Keratinocyte (primary cell): ENCODE results near the gene C11orf91. TPM values are rescaled to one million over a fixed set of nuclear protein-coding genes. Genes with fewer than 3 reads are reported as not detected.

Experiments
- DNase-seq: peaks from one replicate; pipeline ENCODE4 v3.0.0-alpha.2; 2011; ENCODE audit warnings: low read depth, missing footprints, low spot score
- FAIRE-seq: peaks from 2 replicates; lab custom pipeline; 2011; peaks lifted over from hg19 to GRCh38; lab: Jason Lieb, UNC
- H2AFZ ChIP-seq: 2 replicates; pipeline ENCODE4 v1.6.0; 2012; ENCODE audit warnings: low read length, control low read depth, inconsistent platforms; ENCODE audit not compliant: control insufficient read depth
- H3K27ac ChIP-seq: 2 replicates; pipeline ENCODE4 v1.5.1; 2011; ENCODE audit warnings: low read length; ENCODE audit not compliant: control insufficient read depth, insufficient read depth
- H3K27me3 ChIP-seq: 3 replicates; pipeline ENCODE4 v1.6.0; 2011; ENCODE audit warnings: low read length; ENCODE audit not compliant: control insufficient read depth, insufficient read depth; ENCODE audit errors: extremely low read depth
- H3K36me3 ChIP-seq, 2 experiments: 2 replicates in 1 of 2; 3 replicates in 1 of 2; pipeline ENCODE4 v1.5.1; 2011; ENCODE audit warnings: low read length in 2 of 2, mild to moderate bottlenecking in 1 of 2; ENCODE audit not compliant: control insufficient read depth in 2 of 2, insufficient read depth in 2 of 2; ENCODE audit errors: extremely low read depth in 1 of 2
- H3K4me1 ChIP-seq: 3 replicates; pipeline ENCODE4 v1.5.1; 2011; ENCODE audit warnings: low read length; ENCODE audit not compliant: control insufficient read depth, insufficient read depth; ENCODE audit errors: extremely low read depth
- H3K4me2 ChIP-seq: 3 replicates; pipeline ENCODE4 v1.6.0; 2011; ENCODE audit warnings: low read depth, low read length; ENCODE audit not compliant: control insufficient read depth, insufficient read depth; ENCODE audit errors: extremely low read depth
- H3K4me3 ChIP-seq, 3 experiments: fragments of 200-600 bp in 1 of 3; sonication (generic) in 1 of 3; 2 replicates in 2 of 3; 3 replicates in 1 of 3; pipeline ENCODE4 v1.5.1; 2011 to 2016; ENCODE audit warnings: low read length in 3 of 3, mild to moderate bottlenecking in 3 of 3, control low read depth in 2 of 3, inconsistent platforms in 1 of 3, low read depth in 1 of 3, mixed read lengths in 1 of 3, mixed run types in 1 of 3, moderate library complexity in 1 of 3; ENCODE audit not compliant: control insufficient read depth in 2 of 3, insufficient read depth in 2 of 3; ENCODE audit errors: extremely low read depth in 1 of 3
- H3K79me2 ChIP-seq: 2 replicates; pipeline ENCODE4 v1.6.0; 2012; ENCODE audit warnings: low read length; ENCODE audit not compliant: control insufficient read depth, insufficient read depth
- H3K9ac ChIP-seq: 3 replicates; pipeline ENCODE4 v1.6.0; 2011; ENCODE audit warnings: low read length; ENCODE audit not compliant: control insufficient read depth, insufficient read depth; ENCODE audit errors: extremely low read depth
- H3K9me1 ChIP-seq: 3 replicates; pipeline ENCODE4 v1.6.0; 2011; ENCODE audit warnings: low read length; ENCODE audit not compliant: control insufficient read depth, insufficient read depth; ENCODE audit errors: extremely low read depth
- H3K9me3 ChIP-seq: 2 replicates; pipeline ENCODE4 v1.5.1; 2012; ENCODE audit warnings: low read depth, low read length; ENCODE audit not compliant: control insufficient read depth
- H4K20me1 ChIP-seq: 3 replicates; pipeline ENCODE4 v1.6.0; 2011; ENCODE audit warnings: low read length; ENCODE audit not compliant: control insufficient read depth, insufficient read depth; ENCODE audit errors: extremely low read depth
- CTCF ChIP-seq, 3 experiments: IDR thresholded peaks in 1 of 3; conservative IDR thresholded peaks in 1 of 3; optimal IDR thresholded peaks in 1 of 3; 2 replicates in 2 of 3; 3 replicates in 1 of 3; pipeline versions ENCODE3 to v1.5.1; 2011; ENCODE audit warnings: low read length in 3 of 3, mild to moderate bottlenecking in 3 of 3, moderate library complexity in 2 of 3, control low read depth in 1 of 3, inconsistent platforms in 1 of 3; ENCODE audit not compliant: insufficient read depth in 2 of 3; ENCODE audit errors: extremely low read depth in 1 of 3
- EZH2 ChIP-seq: IDR thresholded peaks from one replicate; pipeline ENCODE4 v1.6.1; 2012; ENCODE audit warnings: inconsistent platforms, mild to moderate bottlenecking, low read length, moderate library complexity
- dilution Hi-C: fragments of 300-500 bp; cut with MboI; formaldehyde crosslinking; loops from one replicate; pipeline ENCODE4 v1.7.0; 2020; ENCODE audit warnings: low sequenced_read_pairs; ENCODE audit not compliant: extremely low pct_ligation_motif_present
- polyA plus RNA-seq, 5 experiments: library from polyadenylated mRNA; depleted of rRNA in 3 of 5; stranded (reverse) in 3 of 5; stranded (forward) in 1 of 5; unstranded in 1 of 5; fragments of >200 nt; gene quantifications; 1 replicate in 1 of 5; 2 replicates in 3 of 5; 3 replicates in 1 of 5; pipeline versions ENCODE4 v1.2.1 to v1.2.3, GENCODE V29; 2011 to 2012; ENCODE audit warnings: missing spikeins in 2 of 5, low read depth in 1 of 5, low replicate concordance in 1 of 5

C11orf91 gene
- polyA plus RNA-seq, 1 donor (not counting 4 experiments of a cell fraction or from before 2014, with no cell fraction given) = 0.10 TPM

- no peak overlapping the region for H2AFZ ChIP-seq
- DNase-seq (no peak), FAIRE-seq (no peak)
- no peak overlapping the region for H3K4me3 ChIP-seq
- no peaks in the 10 kb centered on the region for H3K79me2 ChIP-seq
- no peaks in the 10 kb centered on the region for H3K9me3 ChIP-seq
- TF ChIP-seq EZH2 (no peak), CTCF (optimal IDR thresholded peaks at IDR 0.05 in 1 of 3, IDR thresholded peaks at IDR 0.05 in 1 of 3, conservative IDR thresholded peaks at IDR 0.05 in 1 of 3; ENCODE audit: extremely low read depth in 1 of 3, insufficient read depth in 2 of 3, low read length in 3 of 3) (no peak)
- H4K20me1 ChIP-seq = no peaks in the 10 kb centered on the region
- no peak overlapping the region for H3K9ac ChIP-seq
- H3K36me3 ChIP-seq = peaks cover 0 to 2% of the 10 kb centered on the region in 2 experiments
- H3K27me3 ChIP-seq = no peaks in the 10 kb centered on the region
- H3K9me1 ChIP-seq = no peaks in the 10 kb centered on the region
- H3K4me2 ChIP-seq = no peak overlapping the region
- H3K27ac ChIP-seq = no peak overlapping the region
- dilution Hi-C loops = no loop called here
- H3K4me1 ChIP-seq = peaks cover 74% of the 10 kb centered on the region
Observed at GRCh38 chr11:33695051-33695566, 5.5 kb downstream of the C11orf91 start.

GRCh38 chr11:33694346-33695050 is 6.1 kb downstream of the C11orf91 start:
- Histone ChIP-seq H3K36me3 (peaks cover 0 to 2% of the 10 kb centered on the region in 2 experiments), H3K27me3 (no peaks in the 10 kb centered on the region), H4K20me1 (no peaks in the 10 kb centered on the region), H3K4me1 (peaks cover 75% of the 10 kb centered on the region), H3K27ac (no peak overlapping the region), H3K4me3 (no peak overlapping the region), H3K79me2 (no peaks in the 10 kb centered on the region), H3K9ac (no peak overlapping the region), H3K9me1 (no peaks in the 10 kb centered on the region), H3K4me2 (no peak overlapping the region), H3K9me3 (no peaks in the 10 kb centered on the region), H2AFZ (no peak overlapping the region)
- TF ChIP-seq CTCF (optimal IDR thresholded peaks at IDR 0.05 in 1 of 3, IDR thresholded peaks at IDR 0.05 in 1 of 3, conservative IDR thresholded peaks at IDR 0.05 in 1 of 3; ENCODE audit: extremely low read depth in 1 of 3, insufficient read depth in 2 of 3, low read length in 3 of 3) (no peak), EZH2 (no peak)
- FAIRE-seq (no peak), DNase-seq (no peak)
- dilution Hi-C loops = no loop called here
